Astrocyte of the cerebellum (primary cell): ENCODE data around the gene ANKRD44.

Experiments
- DNase-seq: peaks from one replicate; pipeline ENCODE4 v3.0.0-alpha.2; 2011; ENCODE audit warnings: low read depth
- H3K4me3 ChIP-seq: 2 replicates; pipeline ENCODE4 v1.5.1; 2011; ENCODE audit warnings: mild to moderate bottlenecking, low read depth, low read length, moderate library complexity
- CTCF ChIP-seq: IDR thresholded peaks from 2 replicates; pipeline ENCODE4 v1.5.1; 2012; ENCODE audit warnings: low read length, low read depth, moderate library complexity, mild to moderate bottlenecking; ENCODE audit errors: missing control alignments
- in situ Hi-C: cut with HindIII; loops from 2 replicates; pipeline ENCODE4 v1.10.0; 2017; ENCODE audit warnings: low sequenced_read_pairs

The ANKRD44 gene

DNA sequence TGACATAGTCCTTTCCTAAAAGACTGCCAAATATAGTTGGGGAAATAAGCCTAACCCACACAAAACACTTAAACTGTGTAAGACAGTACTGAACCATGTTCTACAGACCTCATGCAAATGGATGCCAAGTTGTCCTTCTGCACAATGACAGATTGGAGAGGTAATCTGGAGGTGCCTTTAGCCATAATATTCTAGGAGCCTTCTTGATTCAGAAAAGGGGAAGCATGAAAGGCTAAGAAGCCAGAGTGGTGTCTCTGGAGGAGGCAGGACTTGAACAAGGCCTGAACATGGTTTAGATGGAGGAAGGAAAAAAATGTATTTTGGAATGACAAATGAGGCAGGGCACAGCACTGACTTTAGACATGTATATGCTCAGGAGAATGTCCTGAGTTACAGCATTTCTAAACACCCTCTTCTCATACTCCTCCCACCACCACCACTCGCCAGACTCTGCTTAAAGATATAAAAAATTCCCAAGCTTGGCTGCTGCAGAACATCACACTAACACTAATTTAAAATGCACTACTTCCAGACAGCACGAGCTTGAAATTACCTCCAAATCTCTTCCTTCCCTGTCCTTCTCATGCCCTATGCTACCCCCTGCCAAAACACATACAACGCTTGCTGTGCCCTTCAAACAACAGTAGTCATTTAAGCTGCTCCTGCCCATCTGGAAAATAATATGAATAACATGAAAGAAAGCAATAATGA is 110.4 kb downstream of the ANKRD44 start:
- no peak for TF ChIP-seq CTCF
- DNase-seq, result no peak
- in situ Hi-C loops, result no loop called here
- no peak overlapping the region for H3K4me3 ChIP-seq

DNA sequence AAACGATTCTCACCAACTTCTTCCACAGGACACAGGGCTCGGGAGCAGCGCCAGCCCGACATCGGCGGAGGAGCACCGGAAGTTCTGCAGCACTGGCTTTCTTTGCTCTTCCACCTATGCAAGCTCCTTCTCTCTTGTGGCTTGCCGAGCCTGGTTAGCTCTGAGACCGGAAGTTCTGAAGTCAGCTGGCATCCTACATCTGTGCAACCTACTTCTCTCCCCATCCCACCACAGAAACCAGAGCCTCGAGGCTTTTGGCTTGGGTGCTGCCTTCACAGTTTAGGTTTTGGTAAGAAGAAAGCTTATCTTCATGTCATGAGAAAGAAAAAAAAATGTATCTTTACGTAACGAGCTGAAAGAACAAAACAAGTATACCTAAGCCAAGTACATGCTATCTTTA is 111.7 kb downstream of the ANKRD44 start:
- DNase-seq, result no peak
- in situ Hi-C loops, result no loop called here
- no peak overlapping the region for H3K4me3 ChIP-seq
- no peak for TF ChIP-seq CTCF

DNA sequence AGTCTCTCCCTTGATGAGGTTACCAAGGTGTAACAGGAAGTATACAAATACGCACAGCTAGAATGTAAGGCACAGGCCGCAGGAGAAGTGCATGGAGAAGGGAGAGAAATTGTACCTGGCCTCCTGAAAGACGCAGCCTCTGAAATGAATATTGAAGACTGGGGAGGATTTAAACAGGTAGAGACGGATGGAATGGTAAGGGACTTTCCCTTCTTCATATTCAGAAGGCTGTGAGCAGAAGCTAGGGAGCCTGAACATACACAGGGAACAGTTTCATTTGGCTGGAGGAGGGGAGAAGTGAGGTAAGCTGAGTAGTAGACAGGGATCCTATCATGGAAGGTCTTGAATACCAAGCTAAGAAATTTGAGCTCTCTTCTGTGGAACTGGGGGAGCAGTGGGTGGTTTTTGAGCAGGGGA is 112.7 kb downstream of the ANKRD44 start:
- no peak for TF ChIP-seq CTCF
- in situ Hi-C loops, result no loop called here
- H3K4me3 ChIP-seq, result no peak overlapping the region
- DNase-seq, result no peak

DNA sequence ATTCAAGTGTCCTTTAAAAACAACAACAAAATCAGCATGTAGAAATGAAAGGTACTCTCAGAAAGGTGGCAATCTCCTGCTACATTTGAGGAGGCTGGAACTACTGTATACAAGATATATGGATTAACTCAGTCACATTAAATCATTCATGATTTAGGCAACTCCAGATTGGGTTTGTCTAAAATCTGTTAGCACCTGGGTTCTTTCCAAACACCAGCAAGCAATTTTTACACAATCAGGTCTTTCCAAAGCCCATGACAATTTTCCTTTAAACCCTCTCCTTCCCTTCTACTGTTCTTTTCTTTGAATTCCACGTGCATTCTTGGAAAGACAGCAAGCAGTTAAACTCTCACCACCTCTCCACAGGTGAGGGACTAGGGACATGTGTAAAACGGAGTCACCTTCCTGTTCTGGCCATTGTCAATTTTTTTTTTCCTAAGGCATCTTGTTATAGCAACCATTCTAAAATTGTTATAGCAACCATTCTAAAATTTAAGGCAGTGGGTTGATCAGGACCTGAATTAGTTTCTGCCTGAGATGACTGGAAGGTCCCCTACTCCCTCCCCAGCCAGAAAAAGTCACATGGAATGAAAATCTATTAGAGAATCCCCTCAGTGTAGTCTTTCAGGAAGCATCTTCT is 113.9 kb downstream of the ANKRD44 start:
- H3K4me3 ChIP-seq, result no peak overlapping the region
- no peak for TF ChIP-seq CTCF
- DNase-seq, result no peak

GRCh38 chr2:197195518-197195917 is 115.1 kb downstream of the ANKRD44 start:
- DNase-seq, result no peak
- no peak overlapping the region for H3K4me3 ChIP-seq
- no peak for TF ChIP-seq CTCF
- in situ Hi-C loops, result no loop called here

More for the DNA sequence above, 113.9 kb downstream of the ANKRD44 start:
- in situ Hi-C loops, result no loop called here

DNA sequence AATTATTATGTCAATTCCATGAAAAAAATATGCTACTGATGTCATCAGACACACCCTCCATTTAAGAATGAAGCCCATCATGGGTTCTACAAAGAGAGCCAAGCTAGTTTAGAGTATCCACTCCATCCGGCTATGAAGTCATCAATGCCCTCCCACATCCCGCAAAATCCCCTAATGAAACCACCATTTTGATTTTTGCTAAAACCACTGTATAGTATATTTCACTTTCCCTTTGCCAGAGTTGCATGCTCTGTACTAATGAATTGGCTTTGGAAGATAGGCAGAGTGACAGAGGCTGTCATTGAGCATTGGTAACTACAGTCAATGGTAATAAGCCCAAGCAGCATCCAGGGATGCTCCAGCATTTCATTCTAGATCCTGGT is 118.6 kb downstream of the ANKRD44 start:
- TF ChIP-seq CTCF, result no peak
- in situ Hi-C loops, result loop anchor here (5.0 kb wide), 2 partner anchors 105 to 185 kb away; no protein-coding TSS in a partner anchor
- no peak for DNase-seq
- no peak overlapping the region for H3K4me3 ChIP-seq
